ENCODE measurements around the gene CDK4.

DNA sequence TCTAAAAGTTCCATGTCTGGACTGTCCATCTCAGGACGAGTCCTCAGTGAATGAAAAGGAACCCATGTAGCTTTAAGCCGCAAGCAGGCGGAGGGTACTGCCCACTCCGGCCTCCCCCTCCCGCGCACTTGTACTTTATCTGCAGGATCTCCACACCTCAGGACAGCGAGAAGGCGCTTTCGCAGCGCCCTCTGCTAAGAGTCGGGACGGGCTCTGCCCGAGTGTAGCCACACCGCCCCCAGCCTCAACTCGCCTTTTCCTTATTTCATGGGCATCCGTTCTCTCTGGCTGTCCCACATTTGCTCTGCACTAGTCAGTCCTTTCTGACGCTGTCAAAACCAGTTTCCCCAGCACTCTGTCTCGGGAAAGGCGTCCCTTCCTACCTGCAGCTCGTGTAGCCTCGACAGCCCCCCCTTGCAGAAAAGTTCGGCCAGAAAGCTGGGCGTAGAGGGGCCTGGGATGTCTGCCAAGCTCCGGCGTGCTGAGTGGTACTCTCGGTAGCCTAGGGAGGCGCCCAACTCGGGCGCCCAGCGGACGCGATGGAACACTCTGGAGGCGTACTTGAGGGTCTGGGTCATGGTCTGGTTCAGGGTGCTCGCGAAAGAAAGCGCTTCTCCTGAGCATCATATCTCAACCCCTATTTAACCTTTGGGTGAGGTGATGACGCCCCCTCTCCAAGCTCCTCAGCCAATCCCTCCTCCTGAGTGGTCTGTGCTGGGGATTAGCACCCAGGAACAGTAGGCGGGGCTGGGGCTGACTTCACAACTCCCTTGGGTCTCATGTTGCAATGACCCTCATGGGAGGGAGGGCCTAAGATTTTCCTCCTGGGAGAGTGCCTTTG, 14.6 kb upstream of the CDK4 start, which contains the start of gene CYP27B1:
- TF ChIP-seq, protein P1, sequence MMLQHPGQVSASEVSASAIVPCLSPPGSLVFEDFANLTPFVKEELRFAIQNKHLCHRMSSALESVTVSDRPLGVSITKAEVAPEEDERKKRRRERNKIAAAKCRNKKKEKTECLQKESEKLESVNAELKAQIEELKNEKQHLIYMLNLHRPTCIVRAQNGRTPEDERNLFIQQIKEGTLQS (IDR thresholded peaks at IDR 0.05), result no peak
- no peak for TF ChIP-seq SP1 (IDR thresholded peaks at IDR 0.05)
- TF ChIP-seq, protein P2, sequence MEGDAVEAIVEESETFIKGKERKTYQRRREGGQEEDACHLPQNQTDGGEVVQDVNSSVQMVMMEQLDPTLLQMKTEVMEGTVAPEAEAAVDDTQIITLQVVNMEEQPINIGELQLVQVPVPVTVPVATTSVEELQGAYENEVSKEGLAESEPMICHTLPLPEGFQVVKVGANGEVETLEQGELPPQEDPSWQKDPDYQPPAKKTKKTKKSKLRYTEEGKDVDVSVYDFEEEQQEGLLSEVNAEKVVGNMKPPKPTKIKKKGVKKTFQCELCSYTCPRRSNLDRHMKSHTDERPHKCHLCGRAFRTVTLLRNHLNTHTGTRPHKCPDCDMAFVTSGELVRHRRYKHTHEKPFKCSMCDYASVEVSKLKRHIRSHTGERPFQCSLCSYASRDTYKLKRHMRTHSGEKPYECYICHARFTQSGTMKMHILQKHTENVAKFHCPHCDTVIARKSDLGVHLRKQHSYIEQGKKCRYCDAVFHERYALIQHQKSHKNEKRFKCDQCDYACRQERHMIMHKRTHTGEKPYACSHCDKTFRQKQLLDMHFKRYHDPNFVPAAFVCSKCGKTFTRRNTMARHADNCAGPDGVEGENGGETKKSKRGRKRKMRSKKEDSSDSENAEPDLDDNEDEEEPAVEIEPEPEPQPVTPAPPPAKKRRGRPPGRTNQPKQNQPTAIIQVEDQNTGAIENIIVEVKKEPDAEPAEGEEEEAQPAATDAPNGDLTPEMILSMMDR (IDR thresholded peaks at IDR 0.05; ENCODE audit: low read depth, low read length, missing input control), result no peak
